Omental fat pad (tissue), 4 donors: Measurements from ENCODE around the gene TPM2. TPM values are rescaled to one million over a fixed set of nuclear protein-coding genes. Genes with fewer than 3 reads are reported as not detected.
"Not testable (repeated sequence)": the region's sequence is repeated elsewhere in the genome, so short reads cannot be mapped to it uniquely, and the experiment has no call there.

ENCODE experiments used
- ATAC-seq: fragments of 150-250 bp; one replicate; pipeline ENCODE4 v1.9.1; 2016; ENCODE audit warnings: mild to moderate bottlenecking, moderate library complexity; ENCODE audit not compliant: low FRiP score
- DNase-seq: peaks from one replicate; pipeline ENCODE4 v3.0.0-alpha.2; 2019; ENCODE audit warnings: low spot score
- CTCF ChIP-seq, 3 donors: fragments of 450-650 bp; IDR thresholded peaks; one replicate each; pipeline ENCODE4 v1.5.1; 2016 to 2017; ENCODE audit warnings: antibody characterized with exemption in 3 of 3, mild to moderate bottlenecking in 3 of 3, moderate library complexity in 2 of 3
- total RNA-seq, 4 donors: library from RNA; depleted of rRNA; stranded (reverse); fragments of >200 nt; gene quantifications; one replicate each; pipeline ENCODE4 v1.1.0, GENCODE V29; 2016

The TPM2 gene
- total RNA-seq, 4 donors from 2014 or later = 150 to 301 (median 237) TPM

DNA sequence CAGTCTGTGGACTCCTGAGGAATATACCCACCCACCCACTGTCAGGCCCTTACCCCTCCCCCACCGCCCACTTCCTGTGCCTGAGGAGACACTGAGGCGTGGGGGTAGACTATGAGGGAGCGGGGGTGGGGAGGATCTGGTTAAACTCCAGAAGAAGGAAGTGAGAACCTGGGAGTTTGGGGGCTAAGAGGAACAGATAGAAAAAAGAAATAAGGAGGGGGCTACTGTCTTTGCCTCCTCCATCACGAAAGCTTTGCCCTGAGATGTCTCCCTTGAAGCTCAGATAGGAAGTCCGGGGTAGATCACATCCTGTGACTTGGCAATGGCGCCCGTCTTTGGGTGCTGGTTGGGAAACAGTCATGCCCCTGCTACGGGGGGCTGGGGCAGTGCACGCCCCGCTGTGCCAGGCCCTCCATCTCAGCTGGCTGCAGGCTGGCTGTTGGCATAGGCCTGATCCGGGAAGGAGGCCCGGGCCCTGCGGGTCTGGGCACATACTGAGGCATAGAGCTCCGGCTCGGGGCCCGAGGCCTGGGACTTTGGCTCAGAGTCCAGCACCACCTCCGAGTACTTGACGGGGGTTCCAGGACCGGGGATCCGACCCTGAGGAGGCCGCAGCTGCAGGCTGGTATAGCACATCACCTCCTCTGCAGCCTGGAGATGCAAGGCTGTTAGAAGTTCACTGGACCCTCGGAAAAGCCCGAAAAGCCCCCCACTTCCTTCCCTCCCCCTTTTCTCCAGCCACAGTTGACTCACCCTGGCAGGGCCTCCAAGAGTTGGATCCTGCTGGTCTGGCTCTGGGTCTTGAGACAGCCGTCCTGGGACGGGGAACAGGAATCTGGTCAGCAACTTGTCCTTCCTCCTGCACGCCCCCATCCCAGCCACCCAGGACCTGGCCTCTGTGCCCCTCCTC, 40.0 kb downstream of the TPM2 start:
- ATAC-seq = no peak
- TF ChIP-seq CTCF (IDR thresholded peaks at IDR 0.05) = no peak
- DNase-seq = no peak

DNA sequence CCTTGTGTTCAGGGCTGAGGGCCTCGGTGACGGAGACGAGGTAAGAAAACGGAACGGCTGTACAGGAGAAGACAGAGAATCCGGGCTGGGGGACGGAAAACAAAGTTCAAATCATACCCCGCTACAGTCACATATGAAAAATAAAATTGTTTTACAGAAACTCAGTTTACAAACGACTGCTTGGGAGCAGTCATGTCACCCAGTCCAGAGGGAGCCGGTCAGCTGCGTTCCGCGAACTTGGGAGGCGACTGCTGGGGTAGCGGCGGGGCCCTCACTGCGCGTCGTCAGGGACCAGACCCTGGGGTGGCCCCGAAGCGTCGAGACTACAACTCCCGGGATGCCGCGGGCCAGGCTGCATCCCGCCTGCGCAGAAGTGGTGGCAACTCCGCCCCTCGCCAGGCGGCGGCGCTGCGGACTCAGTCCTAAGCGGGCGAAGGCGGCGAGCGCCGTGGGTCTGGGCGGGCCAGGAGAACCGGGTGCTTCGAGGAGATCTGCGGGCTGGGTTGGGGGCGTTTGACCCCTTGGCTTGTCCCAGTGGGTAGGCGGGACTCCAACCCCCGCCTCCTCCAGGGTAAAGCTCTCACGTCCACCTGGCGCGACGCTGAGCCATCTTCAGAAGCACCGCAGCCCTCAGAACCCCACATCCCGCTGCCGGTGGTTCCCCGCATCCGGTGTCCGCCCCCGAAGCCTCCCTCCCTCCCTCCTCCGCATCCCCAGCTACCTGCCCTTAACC, 43.0 kb downstream of the TPM2 start:
- TF ChIP-seq CTCF (IDR thresholded peaks at IDR 0.05) = peak in 1 of 3 donors; percentile 92
- DNase-seq (peak; percentile 85), ATAC-seq (peak; percentile 95)

- DNase-seq (no peak), ATAC-seq (peak; percentile 27)
- no peak for TF ChIP-seq CTCF (IDR thresholded peaks at IDR 0.05)
Observed at GRCh38 chr9:35646153-35646532, 43.6 kb downstream of the TPM2 start.

- DNase-seq, ATAC-seq: not testable (repeated sequence)
Observed at GRCh38 chr9:35645736-35646135, 44.0 kb downstream of the TPM2 start.

DNA sequence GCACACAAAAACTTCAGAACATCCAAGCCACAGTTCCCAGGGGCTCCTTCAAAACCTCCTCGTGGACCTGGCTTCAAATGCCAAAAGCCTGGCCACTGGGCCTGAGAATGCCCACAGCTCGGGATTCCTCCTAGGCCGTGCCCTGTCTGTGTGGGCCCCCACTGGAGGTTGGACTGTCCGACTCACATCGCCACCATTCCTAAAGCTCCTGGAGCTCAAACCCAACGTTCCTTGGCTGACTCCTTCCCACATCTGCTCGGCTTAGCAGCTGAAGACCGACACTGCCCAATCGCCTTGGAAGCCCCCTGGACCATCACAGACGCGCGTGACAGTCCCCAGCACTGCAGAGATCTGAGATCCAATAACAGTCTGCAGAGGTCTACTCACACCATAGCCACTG, 46.7 kb downstream of the TPM2 start:
- TF ChIP-seq CTCF (IDR thresholded peaks at IDR 0.05) = no peak
- ATAC-seq (no peak), DNase-seq (no peak)

- not testable (repeated sequence) for ATAC-seq, DNase-seq
Observed at GRCh38 chr9:35641478-35641877, 48.2 kb downstream of the TPM2 start.

DNA sequence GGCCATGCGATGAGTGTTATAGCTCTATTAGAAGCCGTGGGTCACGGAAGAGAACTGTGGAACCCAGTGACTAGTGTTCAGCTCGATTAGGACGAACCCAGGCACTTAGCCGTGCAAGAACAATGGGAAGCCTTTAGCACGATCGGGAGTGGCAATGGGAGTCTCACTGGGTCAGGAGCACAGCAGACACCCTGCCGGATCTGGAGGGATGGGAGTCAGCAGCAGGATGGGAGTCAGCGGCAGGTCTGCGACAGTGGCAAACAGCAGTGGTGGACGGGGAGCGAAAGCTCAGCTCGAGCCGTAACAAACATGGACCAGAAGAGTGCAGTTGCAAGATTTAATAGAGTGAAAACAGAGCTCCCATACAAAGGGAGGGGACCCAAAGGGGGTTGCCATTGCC, 49.3 kb downstream of the TPM2 start:
- not testable (repeated sequence) for DNase-seq, ATAC-seq

DNA sequence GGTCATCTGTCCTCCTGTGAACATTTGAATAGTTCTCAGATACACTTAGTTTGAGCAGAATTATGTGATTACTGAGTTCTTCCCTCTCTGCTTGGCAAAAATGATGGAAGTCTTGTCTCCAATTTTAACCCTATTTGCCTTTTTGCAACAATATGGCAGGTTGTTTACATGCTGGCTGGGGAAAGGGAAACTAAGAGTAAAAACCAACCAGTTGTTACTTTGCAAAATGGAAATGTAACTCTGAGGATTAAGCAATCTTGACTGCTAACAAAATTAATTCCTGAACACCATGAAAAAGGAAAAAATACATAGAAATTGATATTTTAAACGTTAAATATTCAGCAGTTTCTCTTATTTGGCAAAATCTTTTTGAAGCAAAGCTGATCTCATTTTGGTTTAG, 50.1 kb downstream of the TPM2 start:
- ATAC-seq (no peak), DNase-seq (no peak)
- no peak for TF ChIP-seq CTCF (IDR thresholded peaks at IDR 0.05)

DNA sequence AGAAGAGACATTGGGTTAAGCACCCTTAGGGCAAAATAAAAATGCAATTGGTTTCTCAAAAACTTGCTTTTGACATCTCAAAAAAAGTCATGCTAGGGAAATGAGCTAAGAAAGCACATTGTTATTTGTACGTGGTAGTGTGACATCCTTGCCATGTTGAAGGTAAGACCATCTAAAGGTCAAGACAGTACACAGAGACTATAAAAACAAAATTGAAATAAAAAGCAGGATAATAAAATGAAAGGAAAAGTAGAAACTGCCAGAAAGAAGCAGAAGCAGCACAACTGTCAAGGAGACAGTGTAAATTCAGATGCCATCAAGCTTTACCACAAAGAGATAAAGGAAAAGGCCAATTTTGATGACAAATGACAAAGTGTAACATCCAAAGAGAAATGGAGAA, 50.5 kb downstream of the TPM2 start:
- ATAC-seq, DNase-seq: not testable (repeated sequence)

GRCh38 chr9:35638751-35639150, 51.0 kb downstream of the TPM2 start:
- ATAC-seq, DNase-seq: not testable (repeated sequence)

DNA sequence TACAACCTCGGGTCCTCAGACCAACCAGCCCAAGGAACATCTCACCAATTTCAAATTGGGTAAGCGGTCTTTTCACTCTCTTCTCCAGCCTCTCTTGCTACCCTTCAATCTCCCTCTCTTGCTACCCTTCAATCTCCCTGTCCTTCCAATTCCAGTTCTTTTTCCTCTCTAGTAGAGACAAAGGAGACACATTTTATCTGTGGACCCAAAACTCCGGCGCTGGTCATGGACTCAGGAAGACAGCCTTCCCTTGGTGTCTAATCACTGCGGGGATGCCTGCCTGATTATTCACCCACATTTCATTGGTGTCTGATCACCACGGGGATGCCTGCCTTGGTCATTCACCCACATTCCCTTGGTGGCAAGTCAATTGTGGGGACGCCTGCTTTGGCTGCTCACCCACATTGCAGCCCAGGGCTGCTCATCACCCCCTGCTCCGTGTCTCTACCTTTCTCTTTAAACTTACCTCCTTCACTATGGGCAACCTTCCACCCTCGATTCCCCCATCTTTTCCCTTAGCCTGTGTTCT, 52.2 kb downstream of the TPM2 start:
- not testable (repeated sequence) for DNase-seq, ATAC-seq

DNA sequence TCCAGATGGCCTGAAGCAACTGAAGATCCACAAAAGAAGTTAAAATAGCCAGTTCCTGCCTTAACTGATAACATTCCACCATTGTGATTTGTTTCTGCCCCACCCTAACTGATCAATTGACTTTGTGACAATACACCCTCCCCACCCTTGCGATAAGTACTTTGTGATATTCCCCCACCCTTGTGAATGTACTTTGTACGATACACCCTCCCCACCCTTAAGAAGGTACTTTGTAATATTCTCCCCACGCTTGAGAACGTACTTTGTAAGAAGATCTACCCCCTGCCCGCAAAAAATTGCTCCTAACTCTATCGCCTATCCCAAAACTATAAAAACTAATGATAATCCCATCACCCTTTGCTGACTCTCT, 52.9 kb downstream of the TPM2 start:
- not testable (repeated sequence) for ATAC-seq, DNase-seq
